Effector memory CD4-positive, alpha-beta T cell (primary cell): ENCODE results near the gene CAMP.
"Not testable (repeated sequence)": the region's sequence is repeated elsewhere in the genome, so short reads cannot be mapped to it uniquely, and the experiment has no call there.

Experiments used
- DNase-seq, 3 donors: peaks; one replicate each; pipeline ENCODE4 v3.0.0-alpha.2; 2020
- H3K27ac ChIP-seq: 2 replicates; pipeline ENCODE4 v1.7.0; 2013; ENCODE audit warnings: mild to moderate bottlenecking, low read length, moderate library complexity; ENCODE audit not compliant: insufficient read depth, poor library complexity, severe bottlenecking
- H3K27me3 ChIP-seq: replicated peaks from 2 replicates; pipeline ENCODE4 v1.7.0; 2013; ENCODE audit warnings: mild to moderate bottlenecking, low read length; ENCODE audit not compliant: insufficient read depth, control insufficient read depth, poor library complexity, severe bottlenecking
- H3K36me3 ChIP-seq: 2 replicates; pipeline ENCODE4 v1.7.0; 2013; ENCODE audit warnings: mild to moderate bottlenecking, low read length, moderate library complexity; ENCODE audit not compliant: control insufficient read depth, insufficient read depth
- H3K4me1 ChIP-seq: 2 replicates; pipeline ENCODE4 v1.7.0; 2013; ENCODE audit warnings: low read length, mild to moderate bottlenecking; ENCODE audit not compliant: control insufficient read depth, insufficient read depth, poor library complexity, severe bottlenecking
- H3K4me3 ChIP-seq: 2 replicates; pipeline ENCODE4 v1.7.0; 2013; ENCODE audit warnings: low read length, low read depth, mild to moderate bottlenecking; ENCODE audit not compliant: insufficient read depth, poor library complexity, severe bottlenecking
- H3K9me3 ChIP-seq: 2 replicates; pipeline ENCODE4 v1.7.0; 2013; ENCODE audit warnings: mild to moderate bottlenecking, low read length, moderate library complexity; ENCODE audit not compliant: control insufficient read depth

CAMP gene

GRCh38 chr3:48211776-48212175 lies 11.5 kb upstream of the CAMP start:
- H3K9me3 ChIP-seq, H3K4me3 ChIP-seq, H3K4me1 ChIP-seq, H3K27ac ChIP-seq, H3K36me3 ChIP-seq, DNase-seq, H3K27me3 ChIP-seq: not testable (repeated sequence)

GRCh38 chr3:48214225-48214624 lies 9.1 kb upstream of the CAMP start:
- H3K4me1 ChIP-seq, result no peaks in the 10 kb centered on the region
- no peaks in the 10 kb centered on the region for H3K9me3 ChIP-seq
- DNase-seq, result no peak
- H3K4me3 ChIP-seq, result no peak overlapping the region
- no peaks in the 10 kb centered on the region for H3K36me3 ChIP-seq
- H3K27ac ChIP-seq, result no peak overlapping the region
- H3K27me3 ChIP-seq, result no peaks in the 10 kb centered on the region

- Histone ChIP-seq H3K4me3 (no peak overlapping the region), H3K36me3 (no peaks in the 10 kb centered on the region), H3K27ac (no peak overlapping the region), H3K27me3 (no peaks in the 10 kb centered on the region), H3K4me1 (no peaks in the 10 kb centered on the region), H3K9me3 (no peaks in the 10 kb centered on the region)
- no peak for DNase-seq
Observed at GRCh38 chr3:48215019-48215418, 8.3 kb upstream of the CAMP start.

- Histone ChIP-seq H3K9me3 (no peaks in the 10 kb centered on the region), H3K27me3 (no peaks in the 10 kb centered on the region), H3K36me3 (no peaks in the 10 kb centered on the region), H3K4me1 (no peaks in the 10 kb centered on the region), H3K27ac (no peak overlapping the region), H3K4me3 (no peak overlapping the region)
- no peak for DNase-seq
Observed at GRCh38 chr3:48215466-48215865, 7.8 kb upstream of the CAMP start.

GRCh38 chr3:48215876-48216275 lies 7.4 kb upstream of the CAMP start:
- Histone ChIP-seq H3K4me1 (no peaks in the 10 kb centered on the region), H3K27ac (no peak overlapping the region), H3K4me3 (no peak overlapping the region), H3K27me3 (no peaks in the 10 kb centered on the region), H3K9me3 (no peaks in the 10 kb centered on the region), H3K36me3 (no peaks in the 10 kb centered on the region)
- no peak for DNase-seq

- Histone ChIP-seq H3K27ac (no peak overlapping the region), H3K27me3 (no peaks in the 10 kb centered on the region), H3K36me3 (no peaks in the 10 kb centered on the region), H3K9me3 (no peaks in the 10 kb centered on the region), H3K4me1 (no peaks in the 10 kb centered on the region), H3K4me3 (no peak overlapping the region)
- no peak for DNase-seq
Observed at GRCh38 chr3:48217449-48217848, 5.8 kb upstream of the CAMP start.

GRCh38 chr3:48218537-48218936 lies 4.8 kb upstream of the CAMP start:
- no peak for DNase-seq
- no peak overlapping the region for H3K27ac ChIP-seq
- no peaks in the 10 kb centered on the region for H3K27me3 ChIP-seq
- no peak overlapping the region for H3K4me3 ChIP-seq
- no peaks in the 10 kb centered on the region for H3K36me3 ChIP-seq
- H3K4me1 ChIP-seq, result no peaks in the 10 kb centered on the region
- H3K9me3 ChIP-seq, result no peaks in the 10 kb centered on the region

- Histone ChIP-seq H3K27ac (no peak overlapping the region), H3K4me3 (no peak overlapping the region), H3K9me3 (no peaks in the 10 kb centered on the region), H3K36me3 (no peaks in the 10 kb centered on the region), H3K27me3 (no peaks in the 10 kb centered on the region), H3K4me1 (no peaks in the 10 kb centered on the region)
- no peak for DNase-seq
Observed at GRCh38 chr3:48219543-48219942, 3.8 kb upstream of the CAMP start.

GRCh38 chr3:48220746-48221145 lies 2.5 kb upstream of the CAMP start:
- Histone ChIP-seq H3K9me3 (no peaks in the 10 kb centered on the region), H3K4me1 (no peaks in the 10 kb centered on the region), H3K27ac (no peak overlapping the region), H3K27me3 (no peaks in the 10 kb centered on the region), H3K36me3 (no peaks in the 10 kb centered on the region), H3K4me3 (no peak overlapping the region)
- DNase-seq, result no peak

- H3K4me3 ChIP-seq, result no peak overlapping the region
- no peak overlapping the region for H3K27ac ChIP-seq
- H3K27me3 ChIP-seq, result no peaks in the 10 kb centered on the region
- no peaks in the 10 kb centered on the region for H3K9me3 ChIP-seq
- no peak for DNase-seq
- no peaks in the 10 kb centered on the region for H3K4me1 ChIP-seq
- H3K36me3 ChIP-seq, result no peaks in the 10 kb centered on the region
Observed at GRCh38 chr3:48225587-48225986, 2.3 kb downstream of the CAMP start.

- Histone ChIP-seq H3K4me3 (no peak overlapping the region), H3K27ac (no peak overlapping the region), H3K36me3 (no peaks in the 10 kb centered on the region), H3K9me3 (no peaks in the 10 kb centered on the region), H3K4me1 (no peaks in the 10 kb centered on the region), H3K27me3 (no peaks in the 10 kb centered on the region)
- DNase-seq, result no peak
Observed at GRCh38 chr3:48226939-48227338, 3.6 kb downstream of the CAMP start.
